Activated T-cell treated with anti-CD3 and anti-CD28 coated beads, Interleukin-2, amount 50 U/mL, for 1 hour (primary cell): ENCODE data around the gene MAP1B.

Source experiments
- DNase-seq: peaks from one replicate; pipeline ENCODE4 v3.0.0-alpha.2; 2020

The MAP1B gene

GRCh38 chr5:72231991-72232703 is 124.9 kb downstream of the MAP1B start:
- DNase-seq: no peak

- DNase-seq: no peak
These were observed 125.6 kb downstream of the MAP1B start for GRCh38 chr5:72232838-72233237.

DNA sequence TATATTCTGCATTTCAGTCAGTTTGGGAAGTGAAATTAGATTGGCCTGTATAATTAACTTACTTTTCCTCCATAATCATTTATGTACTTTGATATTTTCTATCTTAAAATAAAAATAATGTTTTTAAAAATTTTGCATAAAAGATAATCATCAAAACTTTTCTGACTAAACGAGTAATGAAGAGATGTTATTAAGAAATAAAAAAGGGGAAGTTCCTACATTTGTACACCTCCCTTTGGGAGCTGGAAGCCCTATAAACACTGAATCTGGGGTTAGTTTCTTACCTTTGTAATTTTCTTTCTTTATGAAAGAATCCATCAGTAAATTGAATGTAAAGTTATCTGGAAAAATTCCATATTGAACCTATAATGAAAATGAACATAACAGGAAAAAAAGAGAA is 126.6 kb downstream of the MAP1B start:
- no peak for DNase-seq

- DNase-seq: no peak
These were observed 127.0 kb downstream of the MAP1B start for GRCh38 chr5:72234265-72234700.

- no peak for DNase-seq
These were observed 127.6 kb downstream of the MAP1B start for GRCh38 chr5:72234868-72235267.

GRCh38 chr5:72235725-72236124 is 128.4 kb downstream of the MAP1B start:
- DNase-seq: no peak

GRCh38 chr5:72237415-72237814 is 130.1 kb downstream of the MAP1B start:
- DNase-seq: no peak

- no peak for DNase-seq
These were observed 130.6 kb downstream of the MAP1B start for GRCh38 chr5:72237879-72238278.

DNA sequence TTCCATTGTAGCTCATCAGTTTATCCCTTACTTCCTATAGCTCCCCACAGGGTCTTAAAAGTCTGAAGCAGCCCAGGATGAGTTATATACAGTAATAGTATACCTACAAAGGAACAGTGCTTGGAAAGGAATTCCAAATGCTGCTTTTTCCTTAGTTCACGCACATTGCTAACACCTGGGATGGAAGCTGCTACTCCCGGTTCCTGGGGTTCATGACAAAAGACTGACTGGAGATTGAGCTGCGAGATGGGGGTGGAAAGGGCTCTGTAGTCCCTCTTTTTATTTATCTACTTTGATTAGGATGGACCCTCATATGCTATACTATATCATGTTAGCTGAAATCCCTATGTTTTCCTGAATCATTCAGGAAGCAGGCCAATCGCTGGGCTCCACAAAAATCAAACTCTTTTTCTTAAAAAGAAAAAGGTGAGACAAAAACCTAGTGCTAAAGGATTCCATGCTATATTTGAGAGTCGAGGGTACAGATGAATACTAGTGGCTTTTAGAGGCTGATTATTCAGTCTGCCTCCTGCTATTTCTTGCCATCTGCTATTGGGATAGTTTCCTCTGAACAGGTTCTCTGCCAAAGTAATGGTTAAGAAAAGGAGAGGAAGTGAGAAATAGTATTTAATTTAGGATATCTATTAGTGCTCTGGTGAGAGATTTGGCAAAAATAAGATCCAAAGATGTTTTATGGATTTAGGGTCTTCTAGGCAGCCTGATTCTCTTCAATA is 131.6 kb downstream of the MAP1B start:
- DNase-seq: no peak

DNA sequence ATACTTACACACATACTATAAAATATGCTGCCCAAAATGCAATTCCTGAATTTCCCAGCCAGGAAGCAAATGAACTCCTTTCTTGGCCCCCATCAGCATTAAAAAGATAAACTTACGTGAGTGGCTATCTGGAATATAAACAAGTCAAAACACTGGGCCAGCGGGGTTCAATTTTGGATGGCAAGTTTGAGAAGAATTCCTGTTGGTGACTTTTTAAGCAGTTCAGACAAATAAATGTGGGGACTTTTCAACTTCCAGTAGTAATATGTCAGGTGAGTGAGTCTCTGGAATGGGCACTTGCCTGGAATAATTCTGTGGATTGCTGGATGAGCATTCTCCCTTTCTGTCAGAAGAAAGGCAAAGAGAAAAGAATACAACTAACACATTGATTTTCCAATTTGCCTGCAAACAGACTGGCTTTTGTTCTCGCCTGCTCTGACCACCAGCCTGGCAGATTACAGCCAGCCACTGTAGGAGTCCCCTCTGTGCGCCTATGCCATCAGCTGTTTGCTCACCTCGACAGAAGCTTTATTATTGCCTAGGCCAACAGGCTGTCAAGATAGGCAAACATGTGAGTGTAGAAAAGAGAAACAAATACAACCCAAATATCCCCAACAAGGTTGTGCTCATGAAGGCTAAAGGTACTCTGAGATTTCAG is 134.2 kb downstream of the MAP1B start:
- DNase-seq: no peak

GRCh38 chr5:72242796-72243475 is 135.7 kb downstream of the MAP1B start:
- DNase-seq: no peak

DNA sequence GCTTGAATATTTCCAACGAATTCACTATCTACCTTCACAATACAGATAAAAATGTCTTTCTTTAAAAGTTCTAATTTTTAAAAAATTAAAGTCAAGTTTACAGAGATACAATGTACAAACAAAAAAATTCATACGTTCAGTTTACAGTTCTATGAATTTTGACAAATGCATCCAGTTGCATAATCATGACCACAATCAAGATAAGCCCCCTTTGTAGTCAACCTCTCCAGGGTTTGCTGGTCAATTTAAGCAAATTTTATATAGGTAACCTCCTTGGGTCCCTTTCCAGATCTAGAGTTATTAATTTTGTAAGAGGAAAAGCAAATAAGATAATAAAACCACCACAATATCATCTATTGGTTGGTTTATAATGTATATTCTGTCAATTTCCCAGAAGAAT is 136.4 kb downstream of the MAP1B start:
- no peak for DNase-seq

- DNase-seq: no peak
These were observed 137.6 kb downstream of the MAP1B start for GRCh38 chr5:72244862-72245371.

DNA sequence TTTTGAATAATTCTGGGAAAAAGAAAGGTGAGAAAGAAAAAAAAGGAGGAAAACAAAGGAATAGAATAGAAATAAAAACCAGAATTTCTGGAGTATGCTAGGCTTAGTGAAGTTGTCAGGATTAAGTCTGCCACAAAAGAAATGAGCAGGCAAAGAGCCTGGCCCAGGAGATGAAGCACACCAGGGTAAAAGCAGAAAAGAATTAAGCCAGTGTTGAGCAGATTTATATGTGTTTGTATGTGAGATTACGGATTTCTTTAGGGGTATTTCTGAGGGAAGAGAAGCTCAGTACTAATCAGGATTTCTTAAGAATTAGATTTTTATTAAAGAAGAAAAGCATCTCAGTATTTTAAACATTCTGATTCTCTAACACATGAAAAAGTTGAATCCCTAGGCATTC is 138.3 kb downstream of the MAP1B start:
- DNase-seq: no peak

DNA sequence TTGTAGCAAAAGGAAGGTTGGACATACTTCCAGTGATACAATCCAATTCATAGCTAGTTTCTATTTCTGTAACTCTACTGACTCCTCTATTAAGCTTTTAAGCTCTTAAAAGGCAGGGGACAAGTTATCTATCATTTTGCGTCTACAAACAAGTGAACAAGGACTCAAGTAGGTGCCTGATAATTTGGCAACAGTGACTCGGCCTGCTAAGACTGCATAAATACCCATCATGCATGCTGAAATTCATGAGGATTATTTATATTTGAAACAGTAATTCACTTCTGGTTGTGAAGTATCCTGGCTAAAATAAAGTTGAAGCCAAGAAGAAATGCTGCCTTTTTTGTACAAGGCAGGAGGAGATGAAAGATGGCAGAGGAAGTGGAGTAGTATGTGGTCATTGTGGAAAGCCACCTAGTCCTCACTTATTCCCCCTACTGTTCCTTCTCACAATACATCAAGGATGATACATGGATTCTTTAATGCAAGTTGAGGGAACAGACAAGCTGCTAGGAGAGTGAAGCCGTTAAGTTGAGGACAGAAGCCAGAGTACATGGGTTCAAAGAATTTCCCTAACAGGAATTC is 138.8 kb downstream of the MAP1B start:
- DNase-seq: no peak

DNA sequence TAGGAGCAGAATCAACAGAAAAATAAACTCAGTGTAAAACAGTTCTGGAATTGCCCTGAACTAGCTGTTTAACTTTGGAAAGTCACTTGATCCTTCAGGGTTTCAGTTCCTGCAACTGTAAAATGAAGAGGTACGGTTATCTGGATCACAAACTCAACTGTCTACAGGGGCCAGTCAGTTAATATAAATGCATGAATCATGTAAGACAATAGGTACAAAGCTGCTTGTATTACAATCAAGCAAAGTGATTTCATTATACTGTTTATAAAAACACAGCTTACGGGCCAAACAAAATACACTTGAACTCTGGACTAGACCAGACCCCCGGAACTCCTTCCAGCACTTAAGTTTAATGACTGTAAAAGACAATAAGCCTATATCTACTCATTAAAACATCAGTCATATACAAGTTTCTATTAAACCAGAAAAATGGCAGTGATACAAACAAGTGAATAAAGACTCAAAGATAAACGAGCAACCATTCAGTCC is 139.7 kb downstream of the MAP1B start:
- no peak for DNase-seq

DNA sequence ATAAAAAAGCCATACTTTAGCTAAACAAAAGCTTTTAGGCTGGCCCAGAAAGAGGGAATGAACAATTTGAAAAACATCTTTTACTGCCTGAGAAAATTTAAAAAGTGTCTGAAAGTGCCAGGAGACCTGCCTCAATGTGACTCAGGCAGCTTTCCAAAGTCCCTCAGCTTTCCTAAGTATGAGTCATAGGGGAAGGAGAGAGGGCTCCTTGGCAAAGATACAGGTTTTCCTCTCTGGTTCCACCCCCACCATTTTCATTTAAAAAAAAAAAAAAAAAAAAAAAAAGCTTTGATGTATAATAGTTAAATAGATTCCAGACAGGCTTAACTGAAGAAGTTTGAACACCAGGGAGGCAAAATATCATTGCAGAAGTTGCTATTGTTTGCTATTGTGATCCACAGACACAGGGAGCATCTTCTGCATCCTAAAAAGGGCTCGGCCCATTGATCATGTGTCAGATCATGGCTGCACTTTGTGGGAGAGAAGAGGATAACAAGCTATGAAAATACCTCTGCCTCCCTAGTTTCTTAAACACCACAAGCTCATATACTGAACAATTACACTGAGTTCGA is 141.2 kb downstream of the MAP1B start:
- no peak for DNase-seq

GRCh38 chr5:72251386-72251785 is 144.1 kb downstream of the MAP1B start:
- DNase-seq: no peak

DNA sequence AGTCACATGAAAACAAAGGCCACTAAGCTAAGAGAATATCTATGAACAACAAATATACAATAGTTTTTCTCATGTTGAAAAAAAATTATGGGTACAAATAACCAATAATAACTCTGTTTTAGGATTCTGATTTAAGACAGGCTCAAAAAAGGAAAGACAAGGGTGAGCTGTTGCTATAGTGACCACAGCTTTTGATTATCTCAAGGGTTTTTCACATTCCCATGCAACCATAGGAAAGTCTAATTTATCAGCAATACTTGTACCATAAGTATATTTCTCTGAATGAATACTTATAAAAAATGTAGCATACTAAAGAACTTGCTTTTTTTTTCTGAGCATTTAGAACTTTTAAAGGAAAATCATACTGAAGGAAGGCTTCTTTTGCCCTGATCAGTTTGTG is 144.7 kb downstream of the MAP1B start:
- no peak for DNase-seq

DNA sequence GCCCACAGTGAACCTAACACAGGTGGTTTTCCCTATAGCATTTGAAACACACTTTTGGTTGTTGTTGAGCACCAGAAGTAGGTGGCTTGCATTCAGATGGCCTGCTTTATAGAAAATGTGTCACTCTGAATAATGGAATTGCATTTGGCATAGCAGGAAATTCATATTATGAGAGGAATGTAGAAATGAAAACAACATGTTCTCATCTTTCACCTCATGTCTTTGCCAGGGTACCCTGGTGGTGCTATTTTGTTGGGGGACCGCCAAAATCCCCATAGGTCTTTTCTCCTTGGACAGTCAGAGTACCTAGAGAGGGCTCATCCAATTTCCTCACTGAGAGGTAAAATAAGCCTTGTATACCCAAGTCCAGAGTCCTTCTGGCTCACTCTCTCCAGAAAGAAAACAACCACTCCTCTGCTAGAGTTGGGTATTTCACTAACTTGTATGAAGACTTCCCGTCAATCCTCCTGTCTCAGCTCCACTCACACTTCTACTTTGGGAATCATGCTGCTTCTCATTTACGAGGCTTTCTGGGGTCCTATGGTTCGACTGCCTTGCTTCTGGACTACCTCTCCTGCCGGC is 145.4 kb downstream of the MAP1B start:
- no peak for DNase-seq

- DNase-seq: no peak
These were observed 148.0 kb downstream of the MAP1B start for GRCh38 chr5:72255237-72255636.

GRCh38 chr5:72255670-72256069 is 148.4 kb downstream of the MAP1B start:
- no peak for DNase-seq
